ENCODE results near the gene TPST1.

- TF ChIP-seq CTCF (IDR thresholded peaks at IDR 0.05; ENCODE audit: borderline replicate concordance, extremely low read depth, low read length, poor library complexity, severe bottlenecking) (no peak), EZH2 (IDR thresholded peaks at IDR 0.05; ENCODE audit: borderline replicate concordance, low read depth, low read length, severe bottlenecking) (no peak)
Measured at GRCh38 chr7:66371096-66371824, 166.1 kb downstream of the TPST1 start.
